Glomerular visceral epithelial cell (primary cell): Measurements from ENCODE around the gene ELOVL5.
A peak's percentile ranks its signal among the peaks of the same experiment; 100 is the strongest.
"Not testable (repeated sequence)": the region's sequence is repeated elsewhere in the genome, so short reads cannot be mapped to it uniquely, and the experiment has no call there.

Source experiments
- DNase-seq: peaks from one replicate; pipeline ENCODE4 v3.0.0-alpha.2; 2016; ENCODE audit errors: extremely low spot score

The ELOVL5 gene

GRCh38 chr6:53348371-53349208 is at the start of gene ELOVL5:
Gene ELOVL5, minus strand, starts transcription at chr6:53348950. Its CDS starts 53,251 bp downstream, at chr6:53295699.
- peak; percentile 97 for DNase-seq

GRCh38 chr6:53397283-53397682 is 48.5 kb upstream of the ELOVL5 start:
- no peak for DNase-seq

GRCh38 chr6:53395986-53396385 is 47.2 kb upstream of the ELOVL5 start:
- no peak for DNase-seq

GRCh38 chr6:53394704-53395103 is 46.0 kb upstream of the ELOVL5 start:
- no peak for DNase-seq

GRCh38 chr6:53391170-53391569 is 42.4 kb upstream of the ELOVL5 start:
- DNase-seq, result no peak

- DNase-seq, result no peak
Observed at GRCh38 chr6:53390010-53390409, 41.3 kb upstream of the ELOVL5 start.

- not testable (repeated sequence) for DNase-seq
Observed at GRCh38 chr6:53388615-53389014, 39.9 kb upstream of the ELOVL5 start.

- no peak for DNase-seq
Observed at GRCh38 chr6:53382421-53382820, 33.7 kb upstream of the ELOVL5 start.

GRCh38 chr6:53378208-53378607 is 29.5 kb upstream of the ELOVL5 start:
- no peak for DNase-seq

GRCh38 chr6:53377793-53378192 is 29.0 kb upstream of the ELOVL5 start:
- DNase-seq, result no peak

GRCh38 chr6:53377289-53377688 is 28.5 kb upstream of the ELOVL5 start:
- DNase-seq, result no peak

- DNase-seq, result no peak
Observed at GRCh38 chr6:53376661-53377226, 28.0 kb upstream of the ELOVL5 start.

GRCh38 chr6:53375847-53376246 is 27.1 kb upstream of the ELOVL5 start:
- DNase-seq, result peak; percentile 7

- DNase-seq, result no peak
Observed at GRCh38 chr6:53373638-53374037, 24.9 kb upstream of the ELOVL5 start.

- DNase-seq, result peak; percentile 20
Observed at GRCh38 chr6:53369876-53370515, 21.2 kb upstream of the ELOVL5 start.

GRCh38 chr6:53369051-53369450 is 20.3 kb upstream of the ELOVL5 start:
- DNase-seq, result no peak

GRCh38 chr6:53366128-53366641 is 17.4 kb upstream of the ELOVL5 start:
- no peak for DNase-seq

- DNase-seq, result no peak
Observed at GRCh38 chr6:53363341-53364079, 14.8 kb upstream of the ELOVL5 start.

GRCh38 chr6:53361549-53362031 is 12.8 kb upstream of the ELOVL5 start:
- peak; percentile 42 for DNase-seq

- no peak for DNase-seq
Observed at GRCh38 chr6:53360093-53360912, 11.6 kb upstream of the ELOVL5 start.

GRCh38 chr6:53359843-53360092 is 11.0 kb upstream of the ELOVL5 start:
- DNase-seq, result no peak
